PC-3 (cell line): ENCODE results near the gene SAMD3. TPM values are rescaled to one million over a fixed set of nuclear protein-coding genes. Genes with fewer than 3 reads are reported as not detected.

Experiments
- ATAC-seq: fragments of 200-7000 bp; cut with Tn5 transposase; 2 replicates; pipeline ENCODE4 v1.9.1; 2020; ENCODE audit warnings: mild to moderate bottlenecking, moderate library complexity
- BruUV-seq: library from RNA; stranded (reverse); fragments of 400-500 nt; replicated peaks from 2 replicates; lab custom pipeline; 2021; lab: Mats Ljungman, UMichigan
- CTCF ChIA-PET: fragments of 300-600 bp; sonication (Branson Sonifier 250); formaldehyde crosslinking; loops from one replicate; lab custom pipeline; 2022; ENCODE audit warnings: antibody characterized with exemption; lab: Charles Lee
- POLR2A ChIA-PET: fragments of 300-600 bp; sonication (Branson Sonifier 250); formaldehyde crosslinking; loops from one replicate; lab custom pipeline; 2022; ENCODE audit warnings: antibody characterized with exemption; ENCODE audit not compliant: unreplicated experiment; lab: Charles Lee
- DNase-seq: peaks from one replicate; pipeline ENCODE4 v3.0.0-alpha.2; 2015
- H2AFZ ChIP-seq: fragments of 300-600 bp; sonication (generic); 2 replicates; pipeline ENCODE4 v1.6.0; 2016; ENCODE audit warnings: antibody characterized with exemption, low read length
- H3F3A ChIP-seq: fragments of 300-600 bp; sonication (generic); one replicate; pipeline ENCODE4 v1.6.0; 2017; ENCODE audit warnings: antibody characterized with exemption, low read length, control low read depth, mild to moderate bottlenecking; ENCODE audit not compliant: unreplicated experiment
- H3K27ac ChIP-seq: fragments of 300-600 bp; sonication (generic); 2 replicates; pipeline ENCODE4 v1.5.1; 2016; ENCODE audit warnings: mild to moderate bottlenecking, low read length
- H3K27me3 ChIP-seq: fragments of 300-600 bp; sonication (generic); 2 replicates; pipeline ENCODE4 v1.6.1; 2016; ENCODE audit warnings: low read length, mixed read lengths
- H3K36me3 ChIP-seq: fragments of 300-600 bp; sonication (generic); 2 replicates; pipeline ENCODE4 v1.6.1; 2016; ENCODE audit warnings: low read depth, mixed run types, low read length, mixed read lengths
- H3K4me1 ChIP-seq: fragments of 300-600 bp; sonication (generic); 2 replicates; pipeline ENCODE4 v1.5.1; 2016; ENCODE audit warnings: low read length; ENCODE audit not compliant: insufficient read depth
- H3K4me2 ChIP-seq: fragments of 300-600 bp; sonication (generic); 2 replicates; pipeline ENCODE4 v1.6.0; 2016; ENCODE audit warnings: low read length
- H3K4me3 ChIP-seq: fragments of 300-600 bp; sonication (generic); 2 replicates; pipeline ENCODE4 v1.5.1; 2016; ENCODE audit warnings: mild to moderate bottlenecking, low read length, mixed read lengths
- H3K79me2 ChIP-seq: fragments of 300-600 bp; sonication (generic); 2 replicates; pipeline ENCODE4 v1.6.1; 2017; ENCODE audit warnings: low read length, mixed read lengths
- H3K9ac ChIP-seq: fragments of 300-600 bp; sonication (generic); 2 replicates; pipeline ENCODE4 v1.6.0; 2016; ENCODE audit warnings: mild to moderate bottlenecking, low read length
- H3K9me2 ChIP-seq: fragments of 300-600 bp; sonication (generic); replicated peaks from 2 replicates; pipeline ENCODE4 v1.6.1; 2016; ENCODE audit warnings: mixed run types, low read length, mixed read lengths
- H3K9me3 ChIP-seq: fragments of 300-600 bp; sonication (generic); 2 replicates; pipeline ENCODE4 v1.6.1; 2016; ENCODE audit warnings: low read length, mixed read lengths
- H4K20me1 ChIP-seq: fragments of 300-600 bp; sonication (generic); 2 replicates; pipeline ENCODE4 v1.6.1; 2016; ENCODE audit warnings: low read length, mixed read lengths
- CTCF ChIP-seq: fragments of 300-600 bp; sonication (generic); conservative IDR thresholded peaks from 2 replicates; pipeline ENCODE4 v1.5.1; 2017; ENCODE audit warnings: antibody characterized with exemption, low read depth, mild to moderate bottlenecking, low read length
- EZH2 ChIP-seq: fragments of 300-600 bp; sonication (generic); IDR thresholded peaks from one replicate; pipeline ENCODE4 v1.6.1; 2017; ENCODE audit warnings: antibody characterized with exemption, mild to moderate bottlenecking, low read length; ENCODE audit not compliant: unreplicated experiment
- EZH2phosphoT487 ChIP-seq: fragments of 300-600 bp; sonication (generic); IDR thresholded peaks from 2 replicates; pipeline ENCODE4 v1.6.1; 2018; ENCODE audit warnings: mild to moderate bottlenecking, antibody characterized with exemption, low read length, borderline replicate concordance
- intact Hi-C: fragments of 100-400 bp; cut with micrococcal nuclease; formaldehyde crosslinking; loops from 2 replicates; pipeline ENCODE4 v1.9.0; 2023
- total RNA-seq: library from RNA; depleted of rRNA; stranded (reverse); fragments of >200 nt; gene quantifications from 2 replicates; pipeline ENCODE4 v1.2.3, GENCODE V29; 2014

The SAMD3 gene
- total RNA-seq, 1 experiment from 2014 or later, result not detected

GRCh38 chr6:130136798-130137197 is 86.0 kb downstream of the SAMD3 start:
- intact Hi-C loops, result no loop called here
- no peak overlapping the region for H2AFZ ChIP-seq
- no peaks in the 10 kb centered on the region for H3K9me3 ChIP-seq
- no peaks in the 10 kb centered on the region for H3K9me2 ChIP-seq
- no peaks in the 10 kb centered on the region for H3F3A ChIP-seq
- no peaks in the 10 kb centered on the region for H3K27me3 ChIP-seq
- no peak for TF ChIP-seq CTCF
- no peak for TF ChIP-seq EZH2
- TF ChIP-seq EZH2phosphoT487, result no peak
- BruUV-seq, result no TSS peak
- no peaks in the 10 kb centered on the region for H3K79me2 ChIP-seq
- no peak for DNase-seq
- H3K4me3 ChIP-seq, result no peak overlapping the region
- H3K4me1 ChIP-seq, result no peaks in the 10 kb centered on the region
- H3K27ac ChIP-seq, result no peak overlapping the region
- ATAC-seq, result no peak
- ChIA-PET CTCF (no interaction called here), POLR2A (no interaction called here)
- H3K36me3 ChIP-seq, result no peaks in the 10 kb centered on the region
- no peak overlapping the region for H3K4me2 ChIP-seq
- no peaks in the 10 kb centered on the region for H4K20me1 ChIP-seq
- no peak overlapping the region for H3K9ac ChIP-seq

GRCh38 chr6:130134582-130134981 is 88.2 kb downstream of the SAMD3 start:
- Histone ChIP-seq H3K36me3 (no peaks in the 10 kb centered on the region), H3K9me3 (no peaks in the 10 kb centered on the region), H3K4me2 (no peak overlapping the region), H3K4me3 (no peak overlapping the region), H3K79me2 (no peaks in the 10 kb centered on the region), H3K9me2 (no peaks in the 10 kb centered on the region), H3F3A (no peaks in the 10 kb centered on the region), H2AFZ (no peak overlapping the region), H3K27ac (no peak overlapping the region), H4K20me1 (no peaks in the 10 kb centered on the region), H3K27me3 (no peaks in the 10 kb centered on the region), H3K9ac (no peak overlapping the region), H3K4me1 (no peaks in the 10 kb centered on the region)
- ChIA-PET CTCF (no interaction called here), POLR2A (no interaction called here)
- intact Hi-C loops, result no loop called here
- DNase-seq (no peak), ATAC-seq (no peak)
- no TSS peak for BruUV-seq
- no peak for TF ChIP-seq EZH2phosphoT487
- no peak for TF ChIP-seq CTCF
- no peak for TF ChIP-seq EZH2

- ChIA-PET CTCF (no interaction called here), POLR2A (no interaction called here)
- Histone ChIP-seq H3K4me1 (no peaks in the 10 kb centered on the region), H3K4me3 (no peak overlapping the region), H2AFZ (no peak overlapping the region), H3K4me2 (no peak overlapping the region), H3K79me2 (no peaks in the 10 kb centered on the region), H3K9me3 (no peaks in the 10 kb centered on the region), H3K36me3 (no peaks in the 10 kb centered on the region), H4K20me1 (no peaks in the 10 kb centered on the region), H3K9me2 (no peaks in the 10 kb centered on the region), H3F3A (no peaks in the 10 kb centered on the region), H3K27me3 (no peaks in the 10 kb centered on the region), H3K9ac (no peak overlapping the region), H3K27ac (no peak overlapping the region)
- DNase-seq, result no peak
- intact Hi-C loops, result no loop called here
- TF ChIP-seq EZH2, result no peak
- TF ChIP-seq CTCF, result no peak
- no TSS peak for BruUV-seq
- ATAC-seq, result no peak
These were observed 90.5 kb downstream of the SAMD3 start for GRCh38 chr6:130132286-130132701.
